ENCODE measurements around the gene AIP.
A peak's percentile ranks its signal among the peaks of the same experiment; 100 is the strongest.

DNA sequence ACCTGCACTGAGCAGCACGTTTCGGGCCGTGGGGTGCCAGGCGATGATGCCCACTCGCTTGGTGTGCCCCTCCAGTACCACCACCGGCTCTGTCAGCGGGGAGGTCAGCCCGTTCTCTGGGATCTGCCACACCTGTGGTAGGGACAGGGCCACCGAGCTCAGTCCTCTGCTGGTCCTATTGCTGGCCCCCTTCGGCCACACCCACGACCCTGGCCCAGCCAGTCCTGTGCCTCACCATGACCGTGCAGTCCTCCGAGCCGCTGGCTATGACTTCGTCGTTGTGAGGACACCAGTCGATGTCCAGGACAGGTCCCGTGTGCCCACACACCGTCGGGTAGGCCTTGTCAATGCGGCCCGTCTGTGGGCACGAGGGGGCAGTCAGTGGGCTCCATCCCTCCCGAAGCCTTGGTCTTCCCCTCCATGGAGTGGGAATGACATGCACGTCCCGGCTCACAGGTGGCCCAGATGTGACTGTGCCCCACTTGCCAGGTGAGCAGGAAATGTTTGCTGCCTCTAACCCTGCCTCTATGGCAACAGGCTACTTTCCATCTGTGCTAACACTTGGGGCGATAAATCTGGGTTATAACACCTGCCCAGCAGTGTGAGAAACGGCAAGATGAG, 41.0 kb upstream of the AIP start:
- TF ChIP-seq POLR2A (IDR thresholded peaks at IDR 0.05; ENCODE audit: low read depth, low read length): no peak
- TF ChIP-seq POLR2AphosphoS5 (IDR thresholded peaks at IDR 0.05; ENCODE audit: low read depth, low read length): 0 out of 2 replicates have a peak, but pooled peaks have one; percentile 54
